Mucosa of stomach (tissue), 1 donor: Measurements from ENCODE around the gene TBC1D13.
A peak's percentile ranks its signal among the peaks of the same experiment; 100 is the strongest.

Experiments
- H3K27me3 ChIP-seq: one replicate; pipeline ENCODE4 v1.7.0; 2013; ENCODE audit warnings: mild to moderate bottlenecking, low read length; ENCODE audit not compliant: control insufficient read depth, insufficient read depth
- H3K36me3 ChIP-seq: one replicate; pipeline ENCODE4 v1.7.0; 2013; ENCODE audit warnings: low read length; ENCODE audit not compliant: control insufficient read depth, insufficient read depth
- H3K4me1 ChIP-seq: one replicate; pipeline ENCODE4 v1.7.0; 2013; ENCODE audit warnings: mild to moderate bottlenecking, low read length; ENCODE audit not compliant: control insufficient read depth, insufficient read depth
- H3K4me3 ChIP-seq: one replicate; pipeline ENCODE4 v1.7.0; 2013; ENCODE audit warnings: low read length
- H3K9ac ChIP-seq: one replicate; pipeline ENCODE4 v1.7.0; 2013; ENCODE audit warnings: mild to moderate bottlenecking, low read length, moderate library complexity
- H3K9me3 ChIP-seq: one replicate; pipeline ENCODE4 v1.7.0; 2013; ENCODE audit warnings: mild to moderate bottlenecking, low read length, moderate library complexity; ENCODE audit not compliant: control insufficient read depth
- donor health status: Pancreatic carcinoma.

The TBC1D13 gene, protein sequence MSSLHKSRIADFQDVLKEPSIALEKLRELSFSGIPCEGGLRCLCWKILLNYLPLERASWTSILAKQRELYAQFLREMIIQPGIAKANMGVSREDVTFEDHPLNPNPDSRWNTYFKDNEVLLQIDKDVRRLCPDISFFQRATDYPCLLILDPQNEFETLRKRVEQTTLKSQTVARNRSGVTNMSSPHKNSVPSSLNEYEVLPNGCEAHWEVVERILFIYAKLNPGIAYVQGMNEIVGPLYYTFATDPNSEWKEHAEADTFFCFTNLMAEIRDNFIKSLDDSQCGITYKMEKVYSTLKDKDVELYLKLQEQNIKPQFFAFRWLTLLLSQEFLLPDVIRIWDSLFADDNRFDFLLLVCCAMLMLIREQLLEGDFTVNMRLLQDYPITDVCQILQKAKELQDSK

DNA sequence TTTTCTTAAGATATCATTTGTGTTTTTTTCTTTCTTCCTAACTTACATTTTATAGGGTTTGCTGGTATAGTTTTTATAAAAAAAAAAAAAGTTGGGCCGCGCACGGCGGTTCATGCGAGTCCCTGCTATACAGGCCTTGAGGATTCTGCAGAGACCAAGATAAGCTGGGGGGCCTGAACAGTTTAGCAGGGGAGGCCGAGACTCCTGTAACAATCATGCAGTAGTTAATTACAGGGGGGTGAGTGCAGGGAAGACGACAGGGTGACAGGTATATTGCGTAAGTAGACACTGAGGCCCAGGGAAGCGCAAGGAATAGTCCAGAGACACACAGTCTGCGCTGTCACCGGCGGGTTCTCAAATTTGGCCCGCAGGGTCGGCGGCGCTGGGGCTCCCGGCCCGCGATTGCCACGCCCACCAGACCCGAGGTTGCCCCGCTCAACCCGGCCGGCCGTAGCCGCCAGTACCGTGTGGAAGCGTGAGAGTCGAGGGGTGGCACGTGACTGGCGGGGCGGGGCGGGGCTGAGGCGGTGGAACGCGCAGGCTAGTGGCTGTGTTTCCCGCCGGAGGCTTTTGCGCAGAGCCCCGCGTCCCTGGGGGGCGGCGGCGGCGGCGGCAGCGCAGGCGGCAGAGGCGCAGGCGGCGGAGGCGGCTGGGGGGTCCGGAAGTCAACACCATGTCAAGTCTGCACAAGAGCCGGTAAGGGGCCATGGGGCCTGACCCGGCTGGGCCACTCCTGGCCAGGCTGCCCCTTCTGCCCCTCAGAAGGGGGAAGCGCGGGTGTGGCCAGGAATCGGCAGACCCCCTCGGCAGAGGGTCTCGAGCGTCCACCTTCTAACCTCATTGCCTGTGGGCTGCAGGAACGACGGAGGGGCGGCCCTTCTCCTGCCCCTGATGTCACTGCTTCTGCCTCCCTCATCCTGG is at the start of gene TBC1D13:
Gene TBC1D13 (plus strand): TSS at position 573 of the 921 bp plus-strand sequence. CDS start 101 bp downstream, at position 674.
- Histone ChIP-seq H3K9ac (peak within 1 kb of the TSS; percentile 80), H3K9me3 (no peaks in the 10 kb centered on the region), H3K27me3 (no peaks in the 10 kb centered on the region), H3K4me1 (peaks cover 13% of the 10 kb centered on the region), H3K4me3 (peak within 1 kb of the TSS; percentile 45), H3K36me3 (no peaks in the 10 kb centered on the region)

GRCh38 chr9:128742401-128742800 is 44.7 kb upstream of the TBC1D13 start:
- H3K9me3 ChIP-seq, result no peaks in the 10 kb centered on the region
- H3K9ac ChIP-seq, result no peak overlapping the region
- peaks cover 4% of the 10 kb centered on the region for H3K36me3 ChIP-seq
- H3K27me3 ChIP-seq, result no peaks in the 10 kb centered on the region
- H3K4me3 ChIP-seq, result no peak overlapping the region
- no peaks in the 10 kb centered on the region for H3K4me1 ChIP-seq

- H3K27me3 ChIP-seq, result no peaks in the 10 kb centered on the region
- H3K4me3 ChIP-seq, result no peak overlapping the region
- no peaks in the 10 kb centered on the region for H3K9me3 ChIP-seq
- H3K36me3 ChIP-seq, result peaks cover 4% of the 10 kb centered on the region
- H3K4me1 ChIP-seq, result no peaks in the 10 kb centered on the region
- no peak overlapping the region for H3K9ac ChIP-seq
Measured at GRCh38 chr9:128743421-128743820, 43.6 kb upstream of the TBC1D13 start.

- no peaks in the 10 kb centered on the region for H3K36me3 ChIP-seq
- no peak overlapping the region for H3K9ac ChIP-seq
- no peaks in the 10 kb centered on the region for H3K9me3 ChIP-seq
- H3K27me3 ChIP-seq, result no peaks in the 10 kb centered on the region
- H3K4me1 ChIP-seq, result no peaks in the 10 kb centered on the region
- H3K4me3 ChIP-seq, result no peak overlapping the region
Measured at GRCh38 chr9:128747241-128747640, 39.8 kb upstream of the TBC1D13 start.

GRCh38 chr9:128750926-128751595 is 36.0 kb upstream of the TBC1D13 start:
- no peaks in the 10 kb centered on the region for H3K4me1 ChIP-seq
- no peak overlapping the region for H3K4me3 ChIP-seq
- H3K9me3 ChIP-seq, result no peaks in the 10 kb centered on the region
- no peak overlapping the region for H3K9ac ChIP-seq
- peaks cover 10% of the 10 kb centered on the region for H3K36me3 ChIP-seq
- H3K27me3 ChIP-seq, result no peaks in the 10 kb centered on the region

DNA sequence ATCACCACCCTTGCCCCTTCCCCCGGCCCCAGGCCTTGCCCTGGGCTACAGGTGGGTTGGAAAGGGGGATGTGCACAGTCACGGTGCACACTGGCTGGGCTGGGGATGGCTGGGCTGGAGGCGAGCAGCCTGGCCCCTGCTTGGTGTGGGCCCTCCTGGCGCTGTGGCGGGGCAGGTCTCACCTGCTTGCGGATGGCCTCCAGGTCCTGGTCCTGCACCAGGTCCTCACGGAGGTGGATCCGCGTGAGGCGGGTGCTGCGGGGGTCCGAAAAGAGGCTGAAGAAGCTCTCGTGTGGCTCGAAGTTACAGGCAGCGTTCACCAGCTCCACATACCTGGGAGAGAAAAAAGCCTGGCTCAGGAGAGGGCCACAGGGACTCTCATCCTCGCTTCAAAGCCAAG is 33.4 kb upstream of the TBC1D13 start:
- Histone ChIP-seq H3K36me3 (peaks cover 10% of the 10 kb centered on the region), H3K4me1 (no peaks in the 10 kb centered on the region), H3K27me3 (no peaks in the 10 kb centered on the region), H3K9me3 (no peaks in the 10 kb centered on the region), H3K9ac (no peak overlapping the region), H3K4me3 (no peak overlapping the region)

GRCh38 chr9:128757602-128758001 is 29.5 kb upstream of the TBC1D13 start:
- no peaks in the 10 kb centered on the region for H3K9me3 ChIP-seq
- H3K36me3 ChIP-seq, result peaks cover 7% of the 10 kb centered on the region
- H3K4me1 ChIP-seq, result no peaks in the 10 kb centered on the region
- no peaks in the 10 kb centered on the region for H3K27me3 ChIP-seq
- H3K4me3 ChIP-seq, result no peak overlapping the region
- H3K9ac ChIP-seq, result no peak overlapping the region

GRCh38 chr9:128762671-128763449 is 24.2 kb upstream of the TBC1D13 start:
- Histone ChIP-seq H3K4me3 (no peak overlapping the region), H3K9me3 (no peaks in the 10 kb centered on the region), H3K27me3 (no peaks in the 10 kb centered on the region), H3K9ac (peak overlapping the region; percentile 16), H3K4me1 (peaks cover 8% of the 10 kb centered on the region), H3K36me3 (peaks cover 6% of the 10 kb centered on the region)

DNA sequence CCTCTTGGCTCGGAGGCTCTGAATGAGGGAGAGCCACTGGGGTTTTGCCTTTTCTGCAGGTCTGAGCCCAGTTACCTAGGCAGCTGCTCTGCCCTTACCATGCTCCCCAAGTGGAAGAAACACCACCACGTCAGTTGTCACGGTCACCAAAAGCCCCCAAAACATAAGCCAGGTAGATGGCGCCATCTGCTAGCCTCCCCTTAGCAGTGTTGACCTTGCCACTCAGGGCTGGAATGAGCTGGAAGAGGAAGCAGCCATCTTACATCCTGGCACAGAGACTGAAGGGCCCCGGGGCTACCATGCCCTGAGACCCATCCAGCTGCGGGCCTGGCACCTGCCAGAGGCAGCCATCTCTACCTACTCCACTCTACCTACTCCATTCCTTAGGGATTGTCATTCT is 22.7 kb upstream of the TBC1D13 start:
- Histone ChIP-seq H3K9me3 (no peaks in the 10 kb centered on the region), H3K9ac (no peak overlapping the region), H3K4me1 (peaks cover 8% of the 10 kb centered on the region), H3K27me3 (no peaks in the 10 kb centered on the region), H3K4me3 (no peak overlapping the region), H3K36me3 (peaks cover 6% of the 10 kb centered on the region)

DNA sequence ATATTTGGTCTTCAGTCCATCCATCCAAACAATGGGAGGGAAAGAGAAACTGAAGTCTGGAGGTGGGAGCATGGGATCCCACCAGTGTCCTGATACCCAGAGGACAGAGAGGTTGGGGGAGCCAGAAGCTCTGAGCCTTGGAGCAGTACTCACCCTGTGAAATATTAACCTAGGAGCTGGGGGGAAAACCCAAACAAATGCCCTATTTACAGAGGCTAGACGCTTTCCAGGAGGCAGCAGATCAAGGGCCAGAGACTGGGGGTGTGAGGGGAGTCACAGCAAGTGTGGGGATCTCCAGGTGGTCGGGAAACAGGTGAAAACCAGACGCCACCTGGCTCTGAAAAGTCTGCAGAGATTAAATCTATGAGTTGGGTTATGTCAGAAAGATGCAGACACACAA is 21.6 kb upstream of the TBC1D13 start:
- no peak overlapping the region for H3K9ac ChIP-seq
- peaks cover 6% of the 10 kb centered on the region for H3K36me3 ChIP-seq

DNA sequence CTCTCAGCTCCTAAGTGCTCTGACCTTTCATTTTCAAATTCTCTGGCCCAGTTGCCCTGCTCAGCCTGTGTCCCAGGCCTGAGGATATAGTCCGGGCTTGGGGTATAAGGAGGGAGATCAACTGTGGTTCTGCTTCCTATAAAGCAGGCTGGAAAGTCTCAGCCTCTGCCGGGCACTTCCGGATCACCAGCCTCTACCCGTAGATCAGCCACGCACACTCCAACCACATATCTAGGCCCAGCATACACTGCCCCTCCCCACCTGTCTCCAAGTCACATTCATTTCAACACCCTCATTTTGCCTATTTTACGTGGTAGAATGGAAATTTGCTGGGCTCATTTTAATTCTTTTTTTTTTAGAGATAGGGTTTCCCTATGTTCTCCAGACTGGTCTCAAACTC is 18.4 kb upstream of the TBC1D13 start:
- Histone ChIP-seq H3K4me1 (peaks cover 14% of the 10 kb centered on the region), H3K4me3 (no peak overlapping the region), H3K36me3 (peaks cover 6% of the 10 kb centered on the region), H3K9me3 (no peaks in the 10 kb centered on the region), H3K27me3 (no peaks in the 10 kb centered on the region), H3K9ac (no peak overlapping the region)

More for the DNA sequence above, 21.6 kb upstream of the TBC1D13 start:
- Histone ChIP-seq H3K4me1 (peaks cover 15% of the 10 kb centered on the region), H3K27me3 (no peaks in the 10 kb centered on the region), H3K9me3 (no peaks in the 10 kb centered on the region), H3K4me3 (no peak overlapping the region)
